Kidney epithelial cell (primary cell): ENCODE results near the gene HEPHL1. TPM values are rescaled to one million over a fixed set of nuclear protein-coding genes. Genes with fewer than 3 reads are reported as not detected.

Source experiments
- DNase-seq: peaks from one replicate; pipeline ENCODE4 v3.0.0-alpha.2; 2010; ENCODE audit warnings: low read depth
- H3K27me3 ChIP-seq: 2 replicates; pipeline ENCODE4 v1.6.0; 2011; ENCODE audit warnings: low read length; ENCODE audit not compliant: control insufficient read depth, insufficient read depth
- H3K36me3 ChIP-seq: 2 replicates; pipeline ENCODE4 v1.5.1; 2011; ENCODE audit warnings: low read length; ENCODE audit not compliant: control insufficient read depth, insufficient read depth
- H3K4me3 ChIP-seq: 2 replicates; pipeline ENCODE4 v1.5.1; 2011; ENCODE audit warnings: low read depth, mild to moderate bottlenecking, control low read depth, low read length
- total RNA-seq: library from RNA; depleted of rRNA; stranded (reverse); fragments of >200 nt; gene quantifications from 2 replicates; pipeline ENCODE4 v1.2.3, GENCODE V29; 2015
- TF ChIP-seq, protein P1 (sequence below): IDR thresholded peaks from 2 replicates; pipeline ENCODE4 v1.5.1; 2011; ENCODE audit warnings: mild to moderate bottlenecking, moderate library complexity, low read length, control low read depth, inconsistent platforms; ENCODE audit not compliant: insufficient read depth, poor library complexity, severe bottlenecking

Gene HEPHL1
- total RNA-seq, 1 donor from 2014 or later: not detected

GRCh38 chr11:94142308-94143281 lies 121.4 kb downstream of the HEPHL1 start:
- TF ChIP-seq, protein P1, sequence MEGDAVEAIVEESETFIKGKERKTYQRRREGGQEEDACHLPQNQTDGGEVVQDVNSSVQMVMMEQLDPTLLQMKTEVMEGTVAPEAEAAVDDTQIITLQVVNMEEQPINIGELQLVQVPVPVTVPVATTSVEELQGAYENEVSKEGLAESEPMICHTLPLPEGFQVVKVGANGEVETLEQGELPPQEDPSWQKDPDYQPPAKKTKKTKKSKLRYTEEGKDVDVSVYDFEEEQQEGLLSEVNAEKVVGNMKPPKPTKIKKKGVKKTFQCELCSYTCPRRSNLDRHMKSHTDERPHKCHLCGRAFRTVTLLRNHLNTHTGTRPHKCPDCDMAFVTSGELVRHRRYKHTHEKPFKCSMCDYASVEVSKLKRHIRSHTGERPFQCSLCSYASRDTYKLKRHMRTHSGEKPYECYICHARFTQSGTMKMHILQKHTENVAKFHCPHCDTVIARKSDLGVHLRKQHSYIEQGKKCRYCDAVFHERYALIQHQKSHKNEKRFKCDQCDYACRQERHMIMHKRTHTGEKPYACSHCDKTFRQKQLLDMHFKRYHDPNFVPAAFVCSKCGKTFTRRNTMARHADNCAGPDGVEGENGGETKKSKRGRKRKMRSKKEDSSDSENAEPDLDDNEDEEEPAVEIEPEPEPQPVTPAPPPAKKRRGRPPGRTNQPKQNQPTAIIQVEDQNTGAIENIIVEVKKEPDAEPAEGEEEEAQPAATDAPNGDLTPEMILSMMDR: no peak
- H3K4me3 ChIP-seq: no peak overlapping the region
- DNase-seq: no peak
- no peaks in the 10 kb centered on the region for H3K36me3 ChIP-seq
- no peaks in the 10 kb centered on the region for H3K27me3 ChIP-seq

DNA sequence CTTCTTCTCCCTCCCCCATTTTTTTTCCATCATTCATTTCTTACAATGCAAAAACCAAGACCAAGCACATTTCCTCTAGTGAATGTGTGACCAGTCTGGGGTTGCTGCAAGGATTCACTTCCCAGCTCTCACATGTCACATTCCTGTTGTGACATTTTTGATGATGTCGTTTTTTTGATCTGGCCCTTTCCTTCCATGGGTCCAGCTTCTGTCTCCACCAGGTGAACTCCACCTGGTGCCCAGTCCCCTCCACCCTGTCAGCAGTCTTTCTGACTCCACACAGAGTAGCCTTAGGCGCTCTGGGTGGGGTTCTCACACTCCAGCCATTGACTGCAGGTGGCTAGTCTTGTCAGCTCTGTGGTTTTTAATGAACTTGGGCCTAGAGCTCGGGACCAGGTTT lies 123.1 kb downstream of the HEPHL1 start:
- Histone ChIP-seq H3K27me3 (no peaks in the 10 kb centered on the region), H3K36me3 (no peaks in the 10 kb centered on the region), H3K4me3 (no peak overlapping the region)
- TF ChIP-seq, protein P1: no peak
- no peak for DNase-seq

DNA sequence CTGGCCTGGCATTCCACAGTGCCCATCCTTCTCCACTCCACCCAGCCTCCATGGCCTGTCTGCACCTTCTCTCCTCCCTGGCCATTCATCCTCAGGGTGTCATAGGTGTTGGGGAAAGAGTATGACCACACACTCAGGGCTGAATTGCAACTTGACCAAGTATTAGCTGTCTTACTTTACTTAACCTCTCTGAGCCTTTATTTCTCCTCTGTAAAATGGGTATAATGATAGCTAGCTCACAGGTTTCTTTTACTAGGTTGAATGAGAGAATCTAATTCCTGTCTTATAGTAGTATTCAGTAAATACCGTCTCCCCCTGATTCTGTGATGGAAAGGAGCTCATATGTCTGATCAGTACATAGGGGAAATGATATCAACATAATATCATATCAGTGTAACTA lies 123.5 kb downstream of the HEPHL1 start:
- H3K27me3 ChIP-seq: no peaks in the 10 kb centered on the region
- no peak for DNase-seq

GRCh38 chr11:94145431-94145830 lies 124.3 kb downstream of the HEPHL1 start:
- no peaks in the 10 kb centered on the region for H3K36me3 ChIP-seq
- TF ChIP-seq, protein P1: no peak
- H3K27me3 ChIP-seq: no peaks in the 10 kb centered on the region
- no peak for DNase-seq
- H3K4me3 ChIP-seq: no peak overlapping the region

More for the DNA sequence above, 123.5 kb downstream of the HEPHL1 start:
- no peaks in the 10 kb centered on the region for H3K36me3 ChIP-seq
- no peak overlapping the region for H3K4me3 ChIP-seq
- TF ChIP-seq, protein P1: no peak

GRCh38 chr11:94145916-94146315 lies 124.8 kb downstream of the HEPHL1 start:
- TF ChIP-seq, protein P1: no peak
- Histone ChIP-seq H3K36me3 (no peaks in the 10 kb centered on the region), H3K4me3 (no peak overlapping the region), H3K27me3 (no peaks in the 10 kb centered on the region)
- no peak for DNase-seq
